Right atrium auricular region (tissue), 2 donors: ENCODE data around the gene ERC2. TPM values are rescaled to one million over a fixed set of nuclear protein-coding genes. Genes with fewer than 3 reads are reported as not detected.

ENCODE experiments used
- DNase-seq: peaks from one replicate; pipeline ENCODE4 v3.0.0-alpha.2; 2019; ENCODE audit warnings: low spot score
- H3K27ac ChIP-seq, 2 donors: fragments of 200-600 bp; sonication (generic); 1 replicate in 1 of 2; 2 replicates in 1 of 2; pipeline ENCODE4 v1.5.1; 2016 to 2019
- H3K27me3 ChIP-seq, 2 donors: fragments of 200-600 bp; sonication (generic); one replicate each; pipeline versions ENCODE4 v1.5.1 to v1.6.0; 2017 to 2019
- H3K36me3 ChIP-seq: fragments of 200-600 bp; sonication (generic); one replicate; pipeline ENCODE4 v1.5.1; 2016
- H3K4me1 ChIP-seq, 2 donors: fragments of 200-600 bp; sonication (generic); one replicate each; pipeline versions ENCODE4 v1.5.1 to v1.6.0; 2017 to 2019
- H3K4me3 ChIP-seq, 2 donors: fragments of 200-600 bp; sonication (generic); 1 replicate in 1 of 2; 2 replicates in 1 of 2; pipeline ENCODE4 v1.5.1; 2017 to 2019; ENCODE audit warnings: mild to moderate bottlenecking in 1 of 2, moderate library complexity in 1 of 2
- H3K9me3 ChIP-seq, 2 donors: fragments of 200-600 bp; sonication (generic); one replicate each; pipeline ENCODE4 v1.5.1; 2019
- total RNA-seq, 2 donors: library from RNA; depleted of rRNA; stranded (reverse); fragments of >200 nt; gene quantifications; one replicate each; pipeline ENCODE4 v1.1.0, GENCODE V29; 2016
- TF ChIP-seq, protein P1 (sequence below), 2 donors: fragments of 200-600 bp; sonication (generic); IDR thresholded peaks; one replicate each; pipeline ENCODE4 v1.5.1; 2019; ENCODE audit warnings: antibody characterized with exemption in 2 of 2

The ERC2 gene
- total RNA-seq, 2 donors from 2014 or later = 2.9 to 4.0 TPM

DNA sequence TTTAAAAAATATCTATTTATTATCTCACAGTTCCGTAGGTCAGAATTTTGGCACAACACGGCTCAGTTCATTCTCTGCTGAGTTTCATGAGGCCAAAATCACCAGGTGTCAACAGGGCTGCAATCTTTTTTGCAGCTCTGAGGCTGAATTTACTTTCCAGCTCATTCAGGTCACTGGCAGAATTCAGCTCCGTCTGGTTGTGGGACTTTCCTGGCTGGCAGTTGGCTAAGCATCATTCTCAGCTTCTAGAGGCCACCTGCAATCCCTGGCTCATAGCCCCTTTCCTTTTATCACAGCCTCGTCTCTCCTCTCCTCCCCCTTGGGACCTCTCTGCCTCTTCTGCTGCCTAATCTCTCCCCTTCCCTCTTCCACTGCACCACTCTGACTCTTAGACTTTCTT is 807.1 kb downstream of the ERC2 start:
- H3K4me1 ChIP-seq = no peaks in the 10 kb centered on the region
- no peak overlapping the region for H3K4me3 ChIP-seq
- no peaks in the 10 kb centered on the region for H3K36me3 ChIP-seq
- no peak for DNase-seq
- H3K27me3 ChIP-seq = no peaks in the 10 kb centered on the region
- no peaks in the 10 kb centered on the region for H3K9me3 ChIP-seq
- H3K27ac ChIP-seq = no peak overlapping the region
- TF ChIP-seq, protein P1, sequence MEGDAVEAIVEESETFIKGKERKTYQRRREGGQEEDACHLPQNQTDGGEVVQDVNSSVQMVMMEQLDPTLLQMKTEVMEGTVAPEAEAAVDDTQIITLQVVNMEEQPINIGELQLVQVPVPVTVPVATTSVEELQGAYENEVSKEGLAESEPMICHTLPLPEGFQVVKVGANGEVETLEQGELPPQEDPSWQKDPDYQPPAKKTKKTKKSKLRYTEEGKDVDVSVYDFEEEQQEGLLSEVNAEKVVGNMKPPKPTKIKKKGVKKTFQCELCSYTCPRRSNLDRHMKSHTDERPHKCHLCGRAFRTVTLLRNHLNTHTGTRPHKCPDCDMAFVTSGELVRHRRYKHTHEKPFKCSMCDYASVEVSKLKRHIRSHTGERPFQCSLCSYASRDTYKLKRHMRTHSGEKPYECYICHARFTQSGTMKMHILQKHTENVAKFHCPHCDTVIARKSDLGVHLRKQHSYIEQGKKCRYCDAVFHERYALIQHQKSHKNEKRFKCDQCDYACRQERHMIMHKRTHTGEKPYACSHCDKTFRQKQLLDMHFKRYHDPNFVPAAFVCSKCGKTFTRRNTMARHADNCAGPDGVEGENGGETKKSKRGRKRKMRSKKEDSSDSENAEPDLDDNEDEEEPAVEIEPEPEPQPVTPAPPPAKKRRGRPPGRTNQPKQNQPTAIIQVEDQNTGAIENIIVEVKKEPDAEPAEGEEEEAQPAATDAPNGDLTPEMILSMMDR (IDR thresholded peaks at IDR 0.05) = no peak

DNA sequence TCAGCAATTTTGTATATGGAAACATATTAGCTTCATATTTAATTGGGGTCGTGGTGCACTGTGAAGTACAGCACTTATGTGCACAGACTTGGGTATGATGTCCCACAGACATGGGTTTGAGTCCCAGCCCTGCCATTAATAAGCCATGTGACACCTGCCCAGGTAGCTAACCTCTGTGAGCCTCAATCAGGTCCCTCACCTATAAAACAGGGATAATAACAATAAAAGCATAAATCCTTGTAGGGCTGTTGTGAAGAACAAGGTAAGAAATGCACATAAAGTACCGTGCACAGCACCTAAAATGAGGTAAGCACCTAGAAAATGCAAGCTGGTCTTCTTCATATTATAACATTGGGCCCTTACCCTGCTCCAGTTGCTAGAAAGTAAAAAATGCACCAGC is 807.6 kb downstream of the ERC2 start:
- Histone ChIP-seq H3K36me3 (no peaks in the 10 kb centered on the region), H3K9me3 (no peaks in the 10 kb centered on the region), H3K4me3 (no peak overlapping the region), H3K4me1 (no peaks in the 10 kb centered on the region), H3K27ac (no peak overlapping the region), H3K27me3 (no peaks in the 10 kb centered on the region)
- TF ChIP-seq, protein P1 (IDR thresholded peaks at IDR 0.05) = no peak
- no peak for DNase-seq

GRCh38 chr3:55659701-55660100 is 808.6 kb downstream of the ERC2 start:
- Histone ChIP-seq H3K4me3 (no peak overlapping the region), H3K36me3 (no peaks in the 10 kb centered on the region), H3K27ac (no peak overlapping the region), H3K9me3 (no peaks in the 10 kb centered on the region), H3K27me3 (no peaks in the 10 kb centered on the region), H3K4me1 (no peaks in the 10 kb centered on the region)
- TF ChIP-seq, protein P1 (IDR thresholded peaks at IDR 0.05) = no peak
- DNase-seq = no peak

GRCh38 chr3:55658690-55659562 is 809.3 kb downstream of the ERC2 start:
- no peak for DNase-seq
- no peaks in the 10 kb centered on the region for H3K27me3 ChIP-seq
- no peak overlapping the region for H3K27ac ChIP-seq
- H3K36me3 ChIP-seq = no peaks in the 10 kb centered on the region
- H3K4me1 ChIP-seq = no peaks in the 10 kb centered on the region
- H3K9me3 ChIP-seq = no peaks in the 10 kb centered on the region
- TF ChIP-seq, protein P1 (IDR thresholded peaks at IDR 0.05) = no peak
- no peak overlapping the region for H3K4me3 ChIP-seq

DNA sequence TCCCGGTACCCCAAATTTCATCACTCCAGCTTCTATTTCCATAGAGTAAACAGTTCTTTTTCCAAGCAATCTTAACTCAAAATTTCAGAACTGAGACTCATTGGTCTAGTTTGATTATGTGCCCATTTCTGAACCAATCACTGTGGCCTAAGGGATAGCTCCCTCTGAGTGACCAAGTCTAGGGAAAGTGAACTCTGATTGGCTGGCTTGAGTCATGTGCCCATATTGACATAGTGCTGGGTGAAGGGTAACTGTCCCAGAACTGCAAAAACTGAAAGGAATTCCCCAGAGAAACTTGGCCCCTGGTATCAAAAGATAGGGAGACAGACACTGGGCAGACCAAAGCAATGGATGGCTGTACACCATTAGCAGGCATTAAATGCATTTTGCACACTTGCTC is 810.0 kb downstream of the ERC2 start:
- no peaks in the 10 kb centered on the region for H3K36me3 ChIP-seq
- no peak overlapping the region for H3K4me3 ChIP-seq
- H3K9me3 ChIP-seq = no peaks in the 10 kb centered on the region
- H3K27me3 ChIP-seq = no peaks in the 10 kb centered on the region
- H3K4me1 ChIP-seq = no peaks in the 10 kb centered on the region
- TF ChIP-seq, protein P1 (IDR thresholded peaks at IDR 0.05) = no peak
- H3K27ac ChIP-seq = no peak overlapping the region
- no peak for DNase-seq

GRCh38 chr3:55655544-55655943 is 812.7 kb downstream of the ERC2 start:
- H3K36me3 ChIP-seq = no peaks in the 10 kb centered on the region
- H3K4me1 ChIP-seq = no peaks in the 10 kb centered on the region
- H3K27me3 ChIP-seq = no peaks in the 10 kb centered on the region
- H3K27ac ChIP-seq = no peak overlapping the region
- no peak overlapping the region for H3K4me3 ChIP-seq
- DNase-seq = no peak
- TF ChIP-seq, protein P1 (IDR thresholded peaks at IDR 0.05) = no peak
- H3K9me3 ChIP-seq = no peaks in the 10 kb centered on the region
